T-helper 9 cell (primary cell): ENCODE data around the gene DBI.

Source experiments
- DNase-seq: peaks from one replicate; pipeline ENCODE4 v3.0.0-alpha.2; 2020
- total RNA-seq, 2 donors: gene quantifications; one replicate each; lab custom pipeline; 2026; lab: John Stamatoyannopoulos, UW

DBI gene
- 20.8 to 59.1 reads per million in 2 donors for total RNA-seq

- DNase-seq = peak; percentile 80
Observed at GRCh38 chr2:119366649-119367471, at the start of gene DBI, which contains the start of gene C2orf76. Gene DBI (plus strand): TSS chr2:119366977. CDS start chr2:119367052, 75 bp downstream. Gene C2orf76 (minus strand): TSS chr2:119366834. CDS start chr2:119339959, 26,875 bp downstream.

DNA sequence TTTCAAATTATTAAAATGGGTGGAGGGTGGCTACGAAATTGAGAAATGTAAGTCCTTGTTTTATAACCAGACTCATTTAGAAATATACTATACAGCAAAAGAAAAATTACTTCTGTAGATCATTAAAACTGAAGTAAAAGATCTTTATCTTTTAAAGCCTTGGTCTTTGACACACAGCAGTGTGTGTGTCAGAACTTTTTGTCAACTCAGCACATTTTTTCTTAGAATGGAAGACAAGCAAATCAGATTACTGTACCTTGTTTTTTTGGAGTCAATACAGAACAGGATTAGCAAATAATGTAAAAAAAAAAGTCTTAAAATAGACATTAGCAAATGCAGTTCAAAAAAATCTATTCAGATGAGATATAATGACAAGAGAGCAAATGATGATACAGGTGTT lies 49.2 kb upstream of the DBI start:
- DNase-seq = no peak

DNA sequence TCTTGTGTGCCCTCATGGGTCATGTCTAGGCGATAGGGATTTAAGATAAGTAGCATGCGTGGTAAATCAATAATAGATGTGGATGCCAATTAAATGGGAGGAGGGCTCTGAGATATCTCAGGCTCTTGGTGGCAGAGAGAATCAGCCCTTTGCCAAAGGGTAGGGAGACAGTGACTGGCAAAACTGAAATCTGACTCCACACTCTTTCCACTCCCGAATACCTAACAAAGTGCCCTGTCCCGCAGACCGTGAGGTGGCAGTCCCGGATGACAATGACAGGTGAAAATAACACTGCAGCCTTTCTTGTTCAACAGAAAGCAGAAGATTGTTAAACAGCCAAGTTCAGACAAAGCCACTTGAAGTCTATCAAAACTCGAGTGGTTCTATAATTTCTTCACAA lies 47.2 kb upstream of the DBI start:
- DNase-seq = no peak

DNA sequence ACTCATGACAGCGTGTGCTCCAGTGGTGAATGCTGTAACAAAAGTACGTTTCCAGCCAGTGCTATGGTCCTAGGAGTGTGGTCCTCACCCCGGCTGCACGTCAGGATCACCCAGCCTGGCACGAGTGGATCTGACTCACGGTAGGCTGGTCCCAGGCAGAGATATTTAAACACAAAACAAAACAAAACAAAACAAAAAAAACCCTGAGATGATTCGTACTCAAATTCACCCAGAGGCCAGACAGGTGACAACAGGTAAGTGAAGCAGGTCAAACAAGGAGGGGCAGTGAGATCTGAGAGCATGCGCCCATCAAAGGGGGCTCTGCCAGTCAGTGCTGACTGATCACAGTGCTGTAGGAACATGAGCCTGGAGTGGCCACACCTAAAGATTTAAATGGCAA lies 43.3 kb upstream of the DBI start:
- no peak for DNase-seq

- no peak for DNase-seq
Observed at GRCh38 chr2:119324685-119325270, 42.0 kb upstream of the DBI start.

GRCh38 chr2:119326938-119327337 lies 39.8 kb upstream of the DBI start:
- no peak for DNase-seq

- no peak for DNase-seq
Observed at GRCh38 chr2:119327431-119327830, 39.3 kb upstream of the DBI start.

DNA sequence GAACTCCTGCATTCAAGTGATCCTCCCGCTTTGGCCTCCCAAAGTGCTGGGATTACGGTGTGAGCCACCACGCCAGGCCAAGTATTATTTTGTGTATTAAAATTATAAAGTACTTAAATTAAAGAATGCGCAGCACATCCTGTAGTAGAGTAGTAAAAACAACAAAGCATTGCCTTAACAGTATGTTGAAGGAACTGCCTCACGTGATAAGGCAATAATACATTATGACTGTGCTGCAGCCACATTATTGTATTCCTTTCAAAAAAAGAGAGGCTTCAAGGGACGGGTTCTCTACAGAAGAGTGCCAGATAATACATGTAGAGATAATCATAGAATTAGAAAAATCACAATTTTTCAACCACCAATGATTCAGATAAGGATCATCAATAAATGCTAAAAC lies 33.8 kb upstream of the DBI start:
- DNase-seq = no peak

- no peak for DNase-seq
Observed at GRCh38 chr2:119333360-119333759, 33.4 kb upstream of the DBI start.

- no peak for DNase-seq
Observed at GRCh38 chr2:119333833-119334232, 32.9 kb upstream of the DBI start.

- no peak for DNase-seq
Observed at GRCh38 chr2:119337749-119338148, 29.0 kb upstream of the DBI start.

- DNase-seq = no peak
Observed at GRCh38 chr2:119338272-119338671, 28.5 kb upstream of the DBI start.

GRCh38 chr2:119338826-119339561 lies 27.8 kb upstream of the DBI start:
- peak; percentile 2 for DNase-seq

- no peak for DNase-seq
Observed at GRCh38 chr2:119339562-119339923, 27.2 kb upstream of the DBI start.

DNA sequence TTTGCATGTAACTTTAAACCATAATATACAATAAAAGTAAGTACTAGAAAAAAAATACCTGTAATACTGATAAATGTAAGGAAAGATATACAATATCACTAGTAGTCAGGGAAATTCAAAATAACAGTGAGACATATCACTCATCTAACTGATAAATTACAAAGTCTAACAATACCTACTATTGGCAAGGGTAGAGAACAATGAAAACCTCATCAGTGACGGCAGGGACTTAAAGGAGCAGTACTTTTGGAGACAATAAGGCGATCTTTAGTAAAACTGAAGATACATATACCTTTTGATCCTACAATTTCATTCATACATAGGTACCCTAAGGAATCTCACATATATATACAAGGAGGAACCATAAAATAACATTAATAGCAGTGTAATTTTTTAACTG lies 25.1 kb upstream of the DBI start:
- DNase-seq = no peak

DNA sequence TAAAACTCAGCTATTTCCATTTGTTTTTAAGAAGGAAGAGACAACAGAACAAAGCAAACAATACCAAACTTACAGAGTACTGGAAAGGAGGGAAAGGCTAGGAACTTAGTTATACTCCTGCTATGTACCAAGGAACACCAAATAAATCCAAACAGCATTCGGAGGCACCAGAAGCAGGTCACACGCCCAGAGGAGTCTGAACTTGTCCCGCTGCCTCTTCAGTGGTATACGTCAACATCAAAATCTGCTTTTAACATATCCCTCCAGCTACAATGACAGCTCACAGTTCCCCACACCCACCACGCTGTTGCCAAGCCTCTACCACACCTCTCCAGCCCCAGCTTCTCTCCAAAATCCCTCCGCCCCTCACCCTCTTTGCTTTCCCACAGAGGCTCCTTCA lies 17.5 kb upstream of the DBI start:
- no peak for DNase-seq

DNA sequence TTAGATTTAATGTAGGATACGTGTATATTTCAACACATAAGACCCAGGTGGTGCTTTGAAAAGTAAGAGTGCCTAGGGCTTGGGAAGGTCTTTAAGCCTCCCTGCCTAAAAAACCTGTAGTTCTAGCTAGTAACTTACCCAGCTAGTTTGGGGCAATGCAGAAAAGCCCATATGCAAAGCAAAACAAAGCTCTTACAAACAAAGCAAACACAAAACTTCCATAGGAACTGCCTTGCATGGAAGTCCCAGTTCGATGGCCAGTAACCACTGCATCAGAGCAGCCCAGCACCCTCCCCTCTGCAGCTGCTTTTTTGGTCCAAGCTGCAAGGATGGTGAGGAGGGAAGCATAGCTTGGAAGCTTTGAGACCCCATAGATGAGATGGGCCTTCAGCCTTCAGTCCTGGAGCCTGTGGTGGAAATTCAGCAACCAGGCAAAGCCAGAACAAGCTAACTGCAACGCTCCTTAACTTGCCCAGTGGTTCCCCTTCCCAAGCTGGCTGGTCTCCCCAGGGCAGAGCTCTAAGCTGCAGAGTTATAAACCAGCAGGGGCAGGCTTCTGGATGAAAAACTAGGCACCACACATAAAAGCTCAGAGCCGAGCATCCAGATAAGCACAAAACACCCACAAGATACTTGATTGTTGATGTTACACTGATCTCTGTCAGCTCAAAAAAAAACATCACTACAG lies 16.3 kb upstream of the DBI start:
- DNase-seq = no peak

GRCh38 chr2:119352357-119352756 lies 14.4 kb upstream of the DBI start:
- no peak for DNase-seq

DNA sequence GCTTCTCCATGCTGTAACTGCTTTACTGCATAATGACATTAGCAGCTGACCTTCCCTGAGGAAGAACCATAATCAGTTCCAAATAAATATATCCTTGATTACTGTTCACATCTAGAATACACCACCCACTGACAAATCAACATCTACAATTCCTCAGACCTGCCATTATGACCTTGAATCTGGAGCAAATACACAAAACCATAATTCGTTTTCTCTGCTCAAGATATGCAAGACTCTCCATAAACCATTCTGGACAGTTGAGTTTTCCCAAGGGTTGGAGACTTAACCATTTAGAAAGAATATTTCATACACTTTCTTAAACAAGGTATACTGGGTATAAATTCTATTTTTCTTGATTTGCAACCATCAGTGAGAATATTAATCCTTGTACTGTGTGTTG lies 11.9 kb upstream of the DBI start:
- no peak for DNase-seq

DNA sequence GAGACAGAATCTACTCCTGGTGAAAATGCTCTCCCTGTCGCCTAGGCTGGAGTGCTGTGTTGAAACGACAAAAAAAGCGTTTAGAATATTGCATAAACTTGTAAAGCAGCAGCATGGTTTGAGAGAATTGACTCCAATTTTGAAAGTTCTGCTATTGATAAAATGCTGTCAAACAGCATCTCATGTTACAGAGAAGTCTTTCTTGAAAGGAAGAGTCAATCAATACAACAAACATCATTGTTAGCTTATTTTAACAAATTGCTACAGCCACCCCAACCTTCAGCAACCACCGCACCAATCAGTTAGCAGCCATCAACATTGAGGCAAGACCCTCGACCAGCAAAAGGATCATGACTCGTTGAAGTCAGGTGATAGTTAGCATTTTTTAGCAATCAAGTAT lies 7.0 kb upstream of the DBI start:
- DNase-seq = no peak

DNA sequence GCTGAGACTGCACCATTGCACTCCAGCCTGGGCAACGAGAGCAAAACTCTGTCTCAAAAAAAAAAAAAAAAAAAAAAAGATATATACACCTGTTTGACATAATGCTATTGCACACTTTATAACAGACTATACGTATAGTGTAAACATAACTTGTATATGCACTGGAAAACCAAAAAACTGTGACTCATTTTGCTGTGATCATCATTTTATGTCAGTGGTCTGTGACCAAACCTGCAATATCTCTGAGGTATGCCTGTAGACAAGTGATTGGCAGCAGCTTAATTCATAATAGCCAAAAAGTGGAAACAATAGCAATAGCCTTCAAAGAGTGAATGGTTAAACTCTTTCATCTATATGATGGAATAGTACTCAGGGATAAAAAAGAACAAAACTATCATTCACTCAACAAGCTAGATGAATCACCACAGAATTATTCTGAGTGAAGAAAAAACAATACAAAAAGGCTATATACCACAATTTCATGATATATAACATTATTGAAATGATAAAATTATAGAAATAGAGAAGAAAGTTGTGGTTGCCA lies 6.3 kb upstream of the DBI start:
- DNase-seq = no peak

GRCh38 chr2:119364798-119365197 lies 2.0 kb upstream of the DBI start:
- no peak for DNase-seq

DNA sequence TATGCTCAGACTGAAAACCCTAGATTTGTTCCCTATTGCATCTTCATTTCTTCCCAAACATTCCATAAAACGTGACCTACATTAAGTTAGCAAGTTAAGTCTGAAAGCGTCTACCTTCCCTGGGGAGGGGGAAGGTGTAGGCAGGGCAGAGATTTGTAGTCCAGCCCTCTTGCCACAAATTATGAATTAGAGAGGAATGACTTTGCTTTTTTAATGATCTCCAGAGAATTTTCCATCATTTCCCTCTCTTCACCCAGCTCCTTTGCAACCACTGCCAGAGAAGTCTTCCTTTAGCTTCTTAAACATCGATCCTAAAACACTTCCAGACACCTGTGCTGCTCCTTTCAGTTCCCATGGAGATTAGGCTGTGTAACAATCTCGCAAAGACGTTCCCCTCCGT lies 1.3 kb upstream of the DBI start:
- no peak for DNase-seq
